Brain microvascular endothelial cell (primary cell): Measurements from ENCODE around the gene CAPN5.

Source experiments
- DNase-seq: peaks from one replicate; pipeline ENCODE4 v3.0.0-alpha.2; 2020
- H3K27ac ChIP-seq: fragments of 250-450 bp; sonication (Bioruptor Pico); 2 replicates; pipeline ENCODE4 v1.5.1; 2020; ENCODE audit warnings: mild to moderate bottlenecking, moderate library complexity
- H3K27me3 ChIP-seq: fragments of 250-450 bp; sonication (Bioruptor Pico); replicated peaks from 2 replicates; pipeline ENCODE4 v1.5.1; 2020; ENCODE audit warnings: mild to moderate bottlenecking
- H3K36me3 ChIP-seq: fragments of 250-450 bp; sonication (Bioruptor Pico); replicated peaks from 2 replicates; pipeline ENCODE4 v1.5.1; 2020; ENCODE audit warnings: mild to moderate bottlenecking
- H3K4me3 ChIP-seq: 2 replicates; pipeline ENCODE4 v1.5.1; 2011; ENCODE audit warnings: low read depth, mild to moderate bottlenecking, control low read depth, low read length, moderate library complexity
- CTCF ChIP-seq: IDR thresholded peaks from 2 replicates; pipeline ENCODE4 v1.5.1; 2011; ENCODE audit warnings: low read depth, mild to moderate bottlenecking, moderate library complexity, low read length, control low read depth, inconsistent platforms; ENCODE audit errors: missing control alignments
- in situ Hi-C: cut with HindIII; loops from 2 replicates; pipeline ENCODE4 v1.10.0; 2017; ENCODE audit warnings: low sequenced_read_pairs, low pct_ligation_motif_present

The CAPN5 gene

DNA sequence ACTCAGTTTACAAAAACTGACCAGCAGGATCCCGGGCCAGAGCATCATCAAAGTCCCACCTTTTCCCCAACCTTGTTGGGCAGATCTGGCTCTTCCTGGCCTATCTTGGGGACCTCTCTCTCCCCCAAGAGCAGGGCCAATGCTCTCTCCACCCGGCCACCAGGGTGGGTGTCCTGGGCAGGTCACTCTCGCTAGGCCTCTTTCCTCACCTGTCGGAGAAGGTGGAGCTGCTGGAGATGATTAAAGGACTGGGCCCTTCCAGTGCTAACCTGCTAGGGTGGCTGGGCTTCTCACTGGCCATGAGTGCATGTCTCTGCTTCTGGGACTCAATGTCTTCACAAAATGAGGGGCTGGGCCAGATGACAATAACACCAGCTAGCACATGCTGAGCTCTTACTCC lies 2.9 kb upstream of the CAPN5 start:
- in situ Hi-C loops: no loop called here
- H3K4me3 ChIP-seq: no peak overlapping the region

DNA sequence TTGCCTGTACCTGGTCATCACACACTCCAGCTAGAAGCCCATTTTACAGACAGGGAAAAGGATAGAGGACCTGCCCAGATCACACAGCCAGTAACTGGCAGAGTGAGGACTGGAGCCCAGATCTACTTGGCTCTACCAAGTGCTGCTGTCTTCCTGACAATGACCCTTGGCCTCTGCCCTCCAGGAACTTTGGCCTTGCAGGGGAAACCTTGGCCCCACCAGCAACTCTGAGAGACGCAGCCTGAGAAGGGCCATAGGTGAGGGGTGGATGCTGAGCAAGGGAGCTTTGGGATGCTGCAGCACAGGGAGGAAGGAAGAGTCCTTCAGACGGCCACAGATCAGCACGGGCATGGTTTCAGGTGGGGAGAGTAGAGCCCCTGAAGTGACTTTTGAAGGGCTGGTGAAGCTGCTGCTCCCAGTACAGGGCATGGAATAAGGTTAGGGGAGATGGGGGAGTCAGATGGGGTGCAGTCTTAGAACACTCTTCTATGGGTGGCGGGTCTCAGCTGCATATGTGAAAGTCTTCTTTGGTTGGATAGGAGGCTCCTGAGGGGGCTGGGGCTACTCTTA lies 2.0 kb upstream of the CAPN5 start:
- Histone ChIP-seq H3K4me3 (no peak overlapping the region), H3K36me3 (no peaks in the 10 kb centered on the region), H3K27ac (no peak overlapping the region), H3K27me3 (no peaks in the 10 kb centered on the region)
- DNase-seq: no peak
- TF ChIP-seq CTCF: no peak
- in situ Hi-C loops: no loop called here

More for the DNA sequence above, 2.9 kb upstream of the CAPN5 start:
- no peaks in the 10 kb centered on the region for H3K27me3 ChIP-seq
- no peak overlapping the region for H3K27ac ChIP-seq
- TF ChIP-seq CTCF: no peak
- no peak for DNase-seq
- no peaks in the 10 kb centered on the region for H3K36me3 ChIP-seq

DNA sequence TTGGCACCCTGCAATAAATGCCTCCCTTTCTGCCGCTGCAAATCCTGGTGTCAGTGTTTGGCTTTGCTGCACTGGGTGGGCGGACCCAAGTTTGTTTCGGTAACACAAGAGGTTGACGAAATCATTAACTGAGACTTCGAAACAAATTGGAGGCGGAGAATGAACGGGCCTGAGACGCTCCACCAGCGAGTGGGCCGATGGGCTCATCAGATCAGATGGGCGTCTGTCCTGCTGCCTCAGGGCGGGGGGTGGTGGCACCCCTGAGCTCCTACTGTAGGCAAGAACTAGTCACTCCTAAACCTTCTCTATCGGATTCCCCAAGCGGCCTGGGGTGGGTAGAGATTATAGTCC lies 918 bp upstream of the CAPN5 start:
- in situ Hi-C loops: no loop called here
- DNase-seq: peak; percentile 15
- no peaks in the 10 kb centered on the region for H3K36me3 ChIP-seq
- H3K4me3 ChIP-seq: peak overlapping the region; percentile 67
- no peak for TF ChIP-seq CTCF
- no peaks in the 10 kb centered on the region for H3K27me3 ChIP-seq
- H3K27ac ChIP-seq: no peak overlapping the region

- in situ Hi-C loops: no loop called here
- no peak for DNase-seq
- no peaks in the 10 kb centered on the region for H3K36me3 ChIP-seq
- TF ChIP-seq CTCF: no peak
- no peaks in the 10 kb centered on the region for H3K27me3 ChIP-seq
- no peak overlapping the region for H3K27ac ChIP-seq
- H3K4me3 ChIP-seq: peak overlapping the region; percentile 63
Measured at GRCh38 chr11:77067861-77068443, 1.2 kb downstream of the CAPN5 start.

DNA sequence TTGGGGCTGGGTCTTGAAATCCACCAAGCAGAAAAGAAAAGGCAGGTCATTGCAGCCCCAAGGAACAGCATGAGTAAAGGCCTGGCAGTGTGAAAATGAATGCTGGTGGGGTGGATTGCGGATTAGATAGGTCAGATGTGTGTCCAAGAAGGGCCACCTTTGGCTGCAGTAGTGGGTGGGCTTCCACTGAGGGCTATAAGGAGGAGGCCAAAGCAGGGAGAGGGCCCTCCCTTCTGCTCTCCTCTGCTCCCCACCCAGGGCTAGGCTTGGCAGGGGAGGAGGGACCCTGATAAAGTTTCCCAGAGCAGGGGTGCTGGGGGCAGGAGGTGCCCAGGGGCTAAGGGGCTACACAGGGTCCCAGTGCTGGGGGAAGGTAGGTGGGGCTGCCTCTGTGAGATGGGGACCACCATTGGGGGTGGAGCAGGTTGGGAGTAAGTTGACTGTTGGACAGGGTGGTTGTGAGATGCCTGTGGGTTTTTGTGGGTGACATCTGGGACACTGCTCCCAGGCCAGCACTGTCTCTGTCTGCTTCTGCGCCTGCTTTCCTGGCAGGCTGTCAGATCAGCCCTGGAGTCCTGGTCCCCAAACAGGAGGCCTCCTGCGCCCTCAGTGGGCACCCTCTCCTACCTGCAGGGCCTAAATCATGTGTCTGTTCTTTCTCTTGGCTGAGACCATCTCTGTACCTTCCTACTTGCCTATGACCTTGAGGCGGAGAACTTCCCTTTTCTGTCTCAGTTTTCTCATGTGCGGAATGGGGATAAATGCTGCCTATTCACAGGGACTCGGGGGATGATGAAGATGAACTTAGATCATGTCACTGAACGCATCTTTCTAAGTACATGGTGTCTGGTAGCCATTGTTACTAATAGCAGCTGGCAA lies 1.9 kb downstream of the CAPN5 start:
- H3K27ac ChIP-seq: no peak overlapping the region
- H3K4me3 ChIP-seq: no peak overlapping the region
- H3K27me3 ChIP-seq: no peaks in the 10 kb centered on the region
- H3K36me3 ChIP-seq: no peaks in the 10 kb centered on the region
- TF ChIP-seq CTCF: no peak
- in situ Hi-C loops: no loop called here
- no peak for DNase-seq
